RPMI7951 (cell line): ENCODE data around the gene LRRC3. TPM values are rescaled to one million over a fixed set of nuclear protein-coding genes. Genes with fewer than 3 reads are reported as not detected.
A peak's percentile ranks its signal among the peaks of the same experiment; 100 is the strongest.

ENCODE experiments used
- DNase-seq: peaks from one replicate; pipeline ENCODE4 v3.0.0-alpha.2; 2012; ENCODE audit warnings: low read depth
- total RNA-seq: library from RNA; depleted of rRNA; stranded (reverse); fragments of >200 nt; shearing (Covaris generic); gene quantifications from 2 replicates; pipeline ENCODE4 v1.2.3, GENCODE V29; 2014

The LRRC3 gene
- total RNA-seq, 1 experiment from 2014 or later: 1.6 TPM

DNA sequence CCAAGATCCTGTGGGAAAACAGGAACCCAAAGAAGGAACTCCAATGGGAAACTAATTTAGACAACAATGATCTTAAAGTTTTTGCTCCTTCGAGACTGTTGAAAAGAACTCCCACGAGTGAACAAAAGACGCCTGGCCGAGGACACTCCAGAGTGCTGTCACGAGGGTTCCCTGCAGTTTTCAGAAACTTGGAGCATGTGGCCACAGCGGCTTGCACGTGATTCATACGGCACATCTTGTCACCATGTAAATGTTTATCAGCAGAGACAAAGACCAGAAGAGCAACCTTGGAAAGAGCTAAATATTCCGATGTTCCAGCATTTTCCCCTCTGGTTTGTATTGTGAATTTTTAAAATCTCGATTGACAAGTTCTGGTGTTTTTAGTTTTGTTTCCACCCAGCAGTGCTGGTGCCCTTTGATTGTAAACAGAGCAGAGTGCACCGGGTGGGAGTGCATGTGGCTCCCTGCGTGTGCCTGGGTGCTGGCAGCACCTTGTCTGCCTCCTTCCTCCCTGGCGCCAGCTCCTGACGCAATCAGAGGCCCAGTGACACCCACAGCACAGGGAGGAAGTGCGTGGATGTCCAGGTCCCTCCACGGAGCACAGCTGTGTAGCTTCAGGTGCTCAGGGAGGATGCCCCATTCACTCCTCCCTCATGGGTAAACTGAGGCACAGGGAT is 23.0 kb downstream of the LRRC3 start:
- no peak for DNase-seq

DNA sequence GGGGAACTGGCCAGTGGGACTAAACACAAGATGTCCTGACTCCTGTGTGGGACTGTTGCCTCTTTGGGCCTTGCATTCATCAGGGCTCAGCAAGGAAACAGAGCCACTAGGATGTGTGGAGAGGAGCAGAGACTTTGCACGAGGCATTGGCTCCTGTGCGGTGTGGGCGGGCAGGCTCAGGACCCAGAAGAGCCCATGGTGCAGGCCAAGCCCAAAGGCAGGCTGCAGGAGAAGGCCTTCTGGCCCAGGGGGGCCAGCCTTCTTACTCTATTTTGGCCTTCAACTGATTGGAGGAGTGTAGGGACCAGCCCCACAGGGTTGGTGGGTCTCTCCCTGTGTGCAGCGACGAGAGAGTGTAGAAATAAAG is 23.5 kb downstream of the LRRC3 start:
- no peak for DNase-seq

DNA sequence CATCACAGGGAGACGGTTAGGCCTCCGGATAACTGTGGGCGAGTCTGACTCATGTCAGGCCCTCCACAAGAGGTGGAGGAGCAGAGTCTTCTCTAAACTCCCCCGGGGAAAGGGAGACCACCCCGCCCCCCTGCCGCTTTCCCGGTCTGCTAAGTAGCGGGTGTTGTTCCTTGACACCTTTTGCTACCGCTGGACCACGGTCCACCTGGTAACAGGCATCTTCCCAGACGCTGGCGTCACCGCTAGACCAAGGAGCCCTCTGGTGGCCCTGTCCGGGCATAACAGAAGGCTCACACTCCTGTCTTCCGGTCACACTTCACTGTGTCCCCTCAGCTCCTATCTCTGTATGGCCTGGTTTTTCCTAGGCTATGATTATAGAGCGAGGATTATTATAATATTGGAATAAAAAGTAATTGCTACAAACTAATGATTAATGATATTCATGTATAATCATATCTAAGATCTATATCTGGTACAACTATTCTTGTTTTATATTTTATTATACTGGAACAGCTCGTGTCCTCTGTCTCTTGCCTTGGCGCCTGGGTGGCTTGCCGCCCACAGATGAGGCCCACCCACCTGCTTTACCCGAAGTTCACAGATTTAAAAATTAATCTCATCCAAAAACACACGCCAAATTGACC is 24.4 kb downstream of the LRRC3 start:
- peak; percentile 7 for DNase-seq

DNA sequence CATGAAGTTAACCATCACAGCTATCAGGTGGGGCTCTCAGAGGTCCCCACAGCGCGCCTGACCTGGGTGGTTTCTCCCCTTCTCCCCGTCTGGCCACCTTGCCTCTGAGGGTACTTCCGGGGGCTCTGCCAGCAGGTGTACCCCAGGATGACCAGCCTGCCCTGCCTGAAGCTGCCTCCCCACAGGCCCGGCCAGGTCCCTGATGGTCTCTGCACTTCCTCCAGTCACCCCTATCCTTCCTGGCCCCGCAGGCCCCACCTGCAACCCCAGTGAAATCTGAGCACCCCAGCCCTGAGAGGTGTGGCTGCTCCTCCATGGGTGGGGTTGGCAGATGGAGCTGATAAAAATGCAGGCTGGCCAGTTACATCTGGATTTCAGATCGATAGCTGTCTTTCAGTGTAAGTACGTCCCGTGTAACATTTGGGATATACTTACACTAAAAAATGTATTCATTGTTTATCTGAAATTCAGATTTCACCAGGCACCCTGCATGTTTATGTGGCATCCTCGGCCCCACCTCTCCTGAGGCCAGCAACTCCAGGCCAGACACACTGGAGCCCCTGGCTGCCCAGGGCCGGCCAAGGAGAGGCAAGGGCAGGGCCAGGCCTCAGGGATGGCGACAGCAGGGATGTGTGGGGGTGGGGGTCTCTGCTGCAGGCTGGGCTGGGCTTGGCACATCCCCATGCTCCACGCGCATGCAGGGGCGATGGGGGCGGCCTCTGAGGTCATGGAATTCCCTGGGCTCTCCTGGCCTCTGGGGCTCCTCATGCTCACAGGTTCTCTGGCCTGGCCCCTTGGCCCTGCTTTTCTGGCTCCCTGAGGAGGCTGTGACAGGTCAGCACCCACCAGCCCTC is 25.1 kb downstream of the LRRC3 start:
- no peak for DNase-seq

DNA sequence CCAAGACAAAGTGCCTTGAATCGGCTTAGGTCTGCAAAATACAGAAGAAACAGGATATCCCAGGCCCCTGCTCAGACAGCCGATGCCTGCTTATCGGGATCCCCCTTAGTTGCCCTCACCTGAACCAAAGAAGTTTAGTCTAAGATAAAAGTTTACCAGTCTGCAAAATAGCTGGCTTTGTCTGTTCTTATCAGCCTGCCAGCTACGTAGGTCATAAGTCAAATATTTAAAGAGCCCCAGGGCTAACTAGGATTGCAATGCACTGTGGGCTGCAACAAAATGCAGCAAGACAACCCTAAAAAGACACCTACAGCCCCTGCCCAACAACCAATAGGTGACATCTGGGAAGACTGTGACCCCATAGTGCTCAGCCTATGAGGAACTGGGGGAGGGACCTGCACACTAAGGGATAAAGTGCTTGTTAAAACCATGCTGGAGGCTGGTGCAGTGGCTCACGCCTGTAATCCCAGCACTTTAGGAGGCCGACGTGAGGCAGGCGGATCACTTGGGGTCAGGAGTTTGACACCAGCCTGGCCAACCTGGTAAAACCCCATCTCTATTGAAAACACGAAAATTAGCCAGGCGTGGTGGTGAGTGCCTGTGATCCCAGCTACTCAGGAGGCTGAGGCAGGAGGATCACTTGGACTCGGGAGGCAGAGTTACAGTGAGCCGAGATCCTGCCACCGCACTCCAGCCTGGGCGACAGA is 27.4 kb downstream of the LRRC3 start:
- no peak for DNase-seq

DNA sequence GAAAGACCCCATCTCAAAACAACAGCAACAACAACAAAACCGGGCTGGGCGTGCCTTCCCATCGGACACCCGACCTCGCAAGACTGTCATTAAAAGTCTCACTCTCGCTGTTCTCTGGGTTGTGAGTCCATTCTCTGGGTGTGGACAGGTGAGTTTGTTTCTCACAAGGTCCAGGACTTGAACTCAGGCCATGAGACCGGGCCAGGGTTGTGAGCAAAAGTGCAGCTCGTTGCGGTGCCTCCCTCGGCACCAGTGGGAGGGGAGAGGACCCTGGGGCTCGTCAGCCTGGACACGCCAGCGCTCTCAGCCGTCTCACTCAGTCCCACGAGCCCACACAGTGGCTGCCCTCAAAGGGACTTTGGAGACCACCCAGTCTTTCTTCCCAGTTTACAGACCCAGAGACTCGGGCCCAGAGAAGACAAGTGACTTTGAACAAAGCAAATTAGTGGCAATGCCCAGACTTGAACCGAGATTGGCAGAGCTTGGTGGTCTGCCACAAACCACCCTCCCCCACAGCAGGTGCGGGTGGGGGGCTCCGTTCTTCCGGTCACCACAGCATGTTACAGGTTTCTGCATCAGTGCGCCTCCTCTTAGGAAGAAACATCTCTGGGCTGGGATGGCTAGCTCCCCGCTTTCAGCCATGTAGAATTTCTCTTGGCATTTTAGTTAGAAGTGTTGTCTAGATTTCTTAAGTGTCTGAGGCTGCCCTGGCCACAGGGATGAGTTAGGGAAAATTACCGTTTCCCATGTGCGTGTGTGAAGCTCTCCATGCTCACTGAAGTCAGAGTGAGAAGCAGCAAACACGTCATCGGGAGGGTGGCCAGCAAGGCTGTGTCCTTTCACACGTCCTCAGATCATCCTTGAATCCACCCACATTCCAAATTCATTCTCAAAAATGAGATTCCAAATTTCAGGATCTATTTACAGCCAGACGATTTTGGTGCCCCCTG is 28.3 kb downstream of the LRRC3 start:
- peak; percentile 10 for DNase-seq

DNA sequence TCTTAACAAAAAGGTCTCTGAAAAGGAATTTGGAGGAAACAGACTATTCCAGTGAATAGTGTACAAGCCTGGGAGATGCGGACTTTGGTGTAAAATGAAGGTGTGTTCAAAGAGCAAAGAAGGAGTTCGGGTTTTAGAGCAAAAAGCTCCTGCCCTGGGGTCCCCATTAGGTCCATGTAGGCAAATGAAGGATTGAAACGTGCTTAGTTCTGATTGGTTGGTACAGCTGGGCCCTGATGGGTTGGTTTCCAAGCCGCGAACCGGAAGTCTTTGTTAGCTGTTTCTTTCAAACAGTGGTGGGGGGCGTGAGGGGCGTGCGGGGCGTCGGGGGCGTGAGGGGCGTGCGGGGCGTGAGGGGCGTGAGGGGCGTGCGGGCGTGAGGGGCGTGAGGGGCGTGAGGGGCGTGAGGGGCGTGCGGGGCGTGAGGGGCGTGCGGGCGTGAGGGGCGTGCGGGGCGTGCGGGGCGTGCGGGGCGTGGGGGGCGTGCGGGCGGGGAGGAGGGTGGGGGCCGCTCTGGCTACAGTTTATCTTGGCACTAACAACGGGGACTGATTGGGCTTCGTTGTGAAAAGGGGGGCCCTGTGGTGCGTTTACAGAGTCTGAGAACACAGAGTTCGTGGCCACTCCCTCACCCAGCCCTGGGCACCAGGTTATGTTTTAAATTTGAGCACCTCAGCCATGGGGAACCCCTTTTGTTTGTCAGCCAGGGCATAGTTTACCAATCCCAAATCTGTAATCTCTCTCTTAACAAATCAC is 29.4 kb downstream of the LRRC3 start:
- DNase-seq: no peak

DNA sequence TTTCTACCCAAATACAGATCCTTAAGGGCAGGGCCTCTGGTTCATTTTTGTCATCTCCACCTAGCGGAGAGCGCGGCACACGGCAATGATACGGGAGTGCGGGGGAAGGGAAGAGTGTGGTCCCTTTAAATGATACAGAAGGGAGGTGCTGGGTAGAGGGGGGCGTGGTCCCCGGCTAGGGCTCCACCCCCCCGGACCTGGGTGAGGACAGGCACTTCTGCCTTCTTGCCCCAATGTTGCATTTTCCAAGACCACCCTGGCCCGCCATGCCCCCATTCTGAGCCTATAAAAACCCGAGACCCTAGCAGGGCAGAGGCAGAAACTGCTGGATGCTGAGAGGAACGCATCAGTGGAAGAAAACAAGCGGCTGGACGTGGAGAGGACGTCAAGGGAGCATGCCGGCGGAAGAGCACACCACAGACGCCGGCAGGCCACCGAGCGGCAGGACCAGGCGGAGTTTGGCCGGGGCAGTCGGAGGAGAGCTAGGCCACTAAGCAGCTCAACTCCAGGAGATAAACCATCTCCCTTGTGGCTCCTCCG is 30.0 kb downstream of the LRRC3 start:
- peak; percentile 38 for DNase-seq

DNA sequence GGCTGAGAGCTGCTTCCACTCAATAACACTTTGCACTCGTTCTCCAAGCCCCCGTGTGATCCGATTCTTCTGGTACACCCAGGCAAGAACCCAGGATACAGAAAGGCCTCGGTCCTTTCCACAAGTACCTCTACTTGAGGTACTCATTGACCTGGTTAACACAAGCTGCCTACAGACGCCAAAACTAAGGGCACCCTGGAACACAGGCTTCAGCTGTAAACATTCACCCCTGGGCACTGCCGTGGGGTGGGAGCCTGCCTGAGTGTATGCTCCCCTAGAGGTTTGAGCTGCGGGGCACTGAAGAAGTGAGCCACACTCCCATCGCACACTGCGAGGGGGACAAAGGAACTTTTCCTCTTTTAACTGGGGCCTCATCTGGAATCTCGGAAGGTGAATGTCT is 30.5 kb downstream of the LRRC3 start:
- DNase-seq: no peak

DNA sequence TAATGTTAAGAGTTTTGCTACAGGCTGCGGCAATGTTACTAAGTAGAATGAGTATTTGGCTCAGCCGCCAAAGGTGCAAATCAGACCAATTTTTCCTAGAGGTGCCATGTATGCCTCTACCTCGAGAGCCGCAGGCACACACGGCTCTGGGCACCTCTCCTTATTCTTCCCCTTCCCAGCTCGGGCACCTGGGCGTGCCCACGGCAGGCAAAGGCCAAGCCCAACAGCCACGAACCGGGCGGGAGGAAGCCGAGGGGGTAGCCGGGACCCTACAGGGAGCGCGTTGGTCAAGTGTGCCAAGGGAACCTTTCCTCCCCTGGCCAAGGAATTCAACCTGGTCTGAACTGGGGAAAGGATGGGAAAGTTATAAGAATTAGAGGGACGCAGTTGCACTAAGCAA is 31.0 kb downstream of the LRRC3 start:
- no peak for DNase-seq

DNA sequence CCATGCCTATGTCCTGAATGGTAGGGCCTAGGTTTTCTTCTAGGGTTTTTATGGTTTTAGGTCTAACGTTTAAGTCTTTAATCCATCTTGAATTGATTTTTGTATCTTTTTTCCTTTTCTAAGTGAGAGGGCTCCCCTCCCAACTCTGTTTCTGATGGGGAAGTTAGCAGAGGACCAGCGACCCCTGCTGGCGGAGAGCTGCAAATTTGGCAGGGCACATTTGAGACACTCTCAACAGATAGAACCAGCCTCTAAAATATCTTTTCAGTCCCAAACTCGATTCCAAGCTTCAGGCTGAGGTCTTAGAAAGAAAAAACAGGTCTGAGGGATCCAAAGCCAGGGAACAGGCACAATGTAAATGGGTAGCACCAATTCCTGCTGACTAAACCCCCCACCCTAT is 32.5 kb downstream of the LRRC3 start:
- peak; percentile 29 for DNase-seq

DNA sequence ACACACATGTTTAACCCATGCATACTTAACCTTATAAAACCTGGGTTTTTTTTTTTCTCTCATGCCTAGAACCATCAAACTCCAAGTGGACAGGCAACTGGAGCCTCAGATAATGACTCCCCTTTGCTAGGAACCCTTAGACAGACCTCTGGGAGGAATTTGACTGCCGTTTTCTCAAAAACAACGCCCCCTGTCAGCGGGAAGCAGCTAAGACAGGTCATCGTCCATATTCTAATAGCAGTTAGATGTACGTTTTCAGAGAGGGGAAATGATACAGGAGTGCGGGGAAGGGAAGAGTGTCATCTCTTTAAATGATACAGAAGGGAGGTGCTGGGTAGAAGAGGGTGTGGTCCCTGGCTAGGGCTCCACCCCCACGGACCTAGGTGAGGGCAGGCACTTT is 34.7 kb downstream of the LRRC3 start:
- no peak for DNase-seq

DNA sequence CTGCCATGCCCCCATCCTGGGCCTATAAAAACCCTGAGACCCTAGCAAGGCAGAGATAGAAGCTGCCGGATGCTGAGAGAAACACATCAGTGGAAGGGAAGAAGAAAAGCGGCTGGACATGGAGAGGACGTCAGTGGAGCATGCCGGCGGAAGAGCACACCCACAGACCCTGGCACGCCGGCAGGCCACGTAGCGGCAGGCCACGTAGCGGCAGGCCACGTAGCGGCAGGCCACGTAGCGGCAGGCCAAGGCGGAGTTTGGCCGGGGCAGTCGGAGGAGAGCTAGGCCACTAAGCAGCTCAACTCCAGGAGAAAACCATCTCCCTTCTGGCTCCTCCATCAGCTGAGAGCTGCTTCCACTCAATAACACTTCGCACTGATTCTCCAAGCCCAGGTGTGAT is 35.1 kb downstream of the LRRC3 start:
- no peak for DNase-seq

DNA sequence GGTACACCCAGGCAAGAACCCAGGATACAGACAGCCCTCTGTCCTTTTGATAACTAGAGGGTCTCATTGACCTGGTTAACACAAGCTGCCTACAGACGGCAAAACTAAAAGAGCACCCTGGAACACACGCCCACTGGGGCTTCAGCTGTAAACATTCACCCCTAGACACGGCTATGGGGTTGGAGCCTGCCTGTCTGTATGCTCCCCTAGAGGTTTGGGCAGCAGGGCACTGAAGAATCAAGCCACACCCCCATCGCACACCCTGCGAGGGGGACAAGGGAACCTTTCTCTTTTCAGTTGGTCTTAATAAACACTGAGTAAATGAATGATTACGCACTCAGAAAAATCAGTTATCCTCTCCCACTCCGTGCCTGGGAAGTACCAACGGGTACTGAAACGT is 35.5 kb downstream of the LRRC3 start:
- DNase-seq: no peak

DNA sequence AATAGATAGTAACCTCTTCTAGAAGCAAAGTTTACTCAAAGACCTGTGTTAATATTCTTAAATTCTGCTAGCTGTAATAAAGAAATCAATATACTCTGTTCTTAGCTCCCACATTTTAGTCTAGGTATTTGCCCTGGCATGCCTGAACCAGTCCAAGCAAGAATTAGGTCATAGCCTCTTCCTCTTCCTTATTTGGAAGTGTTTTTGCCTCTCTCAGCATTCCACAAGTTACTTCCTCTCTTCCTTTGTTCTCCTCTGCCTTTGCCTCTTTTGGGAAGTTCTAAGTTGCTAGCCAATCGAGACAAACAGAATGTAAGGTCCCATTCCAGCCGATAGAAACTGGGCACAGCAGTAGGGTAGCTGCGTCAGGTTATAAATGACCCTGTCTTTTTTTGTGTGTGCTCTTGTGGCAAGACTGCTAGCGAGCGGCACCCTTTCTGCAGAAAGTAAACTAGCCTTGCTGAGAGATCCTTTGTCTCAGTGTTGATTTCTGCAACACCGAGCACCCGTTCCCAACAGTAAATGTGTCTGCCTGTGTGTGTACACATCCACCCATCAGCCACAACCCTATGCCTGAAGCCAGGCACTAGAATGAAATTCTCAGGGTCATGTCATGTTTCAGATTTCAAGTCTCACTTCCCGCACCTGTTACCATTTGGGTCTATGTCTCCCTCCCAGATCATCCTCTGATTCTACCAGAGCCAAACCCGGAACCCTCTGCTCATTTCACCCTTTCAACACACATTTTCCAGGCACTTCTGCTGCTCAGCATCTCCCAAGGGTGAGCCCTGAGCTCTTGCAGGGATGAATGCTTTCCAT is 37.5 kb downstream of the LRRC3 start:
- no peak for DNase-seq

DNA sequence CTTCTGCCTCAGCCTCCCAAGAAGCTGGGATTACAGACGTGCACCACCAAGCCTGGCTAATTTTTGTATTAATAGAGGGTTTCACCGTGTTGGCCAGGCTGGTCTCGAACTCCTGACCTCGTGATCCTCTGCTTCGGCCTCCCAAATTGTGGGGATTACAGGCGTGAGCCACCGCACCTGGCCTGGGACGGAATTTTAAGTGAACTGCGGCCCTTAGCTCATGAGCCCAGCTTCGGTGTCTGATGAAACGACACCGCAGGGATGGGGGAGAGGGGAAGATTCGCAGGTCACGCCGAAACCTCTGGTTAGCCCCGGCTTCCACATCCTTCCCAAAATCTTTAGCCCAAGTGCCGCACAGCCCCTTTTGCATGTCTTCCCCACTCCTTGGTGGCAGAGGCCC is 39.1 kb downstream of the LRRC3 start:
- DNase-seq: no peak

DNA sequence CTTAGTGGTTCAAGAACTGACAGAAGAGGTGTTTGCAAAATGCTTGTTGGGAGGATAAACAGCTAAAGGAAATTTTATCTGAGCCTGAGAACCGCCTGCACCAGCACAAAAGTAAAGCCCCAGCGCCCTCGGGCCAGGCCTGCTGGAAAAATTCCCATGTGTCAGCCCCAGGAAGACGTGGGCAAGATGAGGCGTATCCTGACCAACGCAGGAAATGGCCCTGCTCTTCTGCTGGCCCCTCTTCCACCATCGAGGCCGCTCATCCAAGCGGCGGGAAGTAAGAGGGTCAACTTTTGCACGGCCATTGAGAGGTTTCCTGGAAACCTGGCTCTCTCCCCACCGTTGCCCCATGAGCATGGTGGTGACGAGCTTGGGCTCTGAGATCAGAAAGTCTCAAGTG is 39.6 kb downstream of the LRRC3 start:
- DNase-seq: no peak

DNA sequence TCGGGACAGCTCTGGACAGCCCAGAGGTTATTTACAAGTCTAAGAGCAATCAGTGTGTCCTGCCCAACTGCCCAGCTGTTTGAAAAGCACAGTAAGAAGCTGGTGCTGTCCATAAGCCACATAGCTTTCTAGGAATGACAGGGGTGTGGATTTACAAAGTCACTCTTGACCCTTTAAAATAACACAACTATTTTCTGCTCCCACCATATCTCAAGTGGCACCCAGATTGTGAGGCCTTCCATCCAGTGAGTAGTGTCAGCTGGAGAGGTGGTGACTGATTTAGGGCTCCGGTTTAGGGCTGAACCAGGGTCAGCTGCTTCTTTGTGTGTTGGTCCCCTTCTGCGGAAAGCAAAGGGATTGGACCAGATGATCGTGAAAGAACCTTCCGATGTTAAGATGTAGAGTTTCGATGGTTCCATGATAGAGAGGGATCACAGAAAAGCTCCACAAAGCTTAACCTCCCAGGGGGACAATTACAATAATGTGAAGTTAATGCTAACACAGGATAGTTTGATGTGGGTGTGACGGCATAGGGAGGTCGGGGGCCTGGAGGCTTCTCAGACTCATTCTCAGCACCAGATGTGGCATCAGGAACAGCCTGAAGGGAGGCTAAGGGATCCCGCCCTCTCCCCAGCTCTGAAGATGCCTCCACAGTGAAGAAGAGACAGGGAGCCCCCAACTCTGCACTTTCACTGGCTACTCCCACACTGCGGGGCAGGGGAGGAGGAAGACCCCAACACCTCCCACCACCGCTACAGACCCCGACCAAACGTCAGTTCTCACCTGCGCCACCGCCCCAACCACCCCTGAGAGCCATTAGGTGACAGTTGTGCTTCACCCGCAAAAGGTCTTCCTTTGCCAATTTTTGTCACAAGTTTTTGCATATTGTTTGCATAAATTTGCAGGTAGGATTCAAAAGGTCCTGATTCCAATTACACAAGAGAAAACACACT is 40.6 kb downstream of the LRRC3 start:
- no peak for DNase-seq
